Measurements from ENCODE around the gene CEP76.

- TF ChIP-seq CTCF (IDR thresholded peaks at IDR 0.05): no peak
- no peak for TF ChIP-seq POLR2A (IDR thresholded peaks at IDR 0.05)
Measured at GRCh38 chr18:12745095-12745795, 42.7 kb upstream of the CEP76 start.
